C4-2B (cell line): ENCODE measurements around the gene RPS6KB1.

Source experiments
- ZFX ChIP-seq: fragments of 450-650 bp; IDR thresholded peaks from 2 replicates; pipeline ENCODE4 v1.6.1; 2017
- TF ChIP-seq, protein P1 (sequence below): fragments of 450-650 bp; conservative IDR thresholded peaks from 2 replicates; pipeline ENCODE4 v1.5.1; 2017; ENCODE audit warnings: mild to moderate bottlenecking

DNA sequence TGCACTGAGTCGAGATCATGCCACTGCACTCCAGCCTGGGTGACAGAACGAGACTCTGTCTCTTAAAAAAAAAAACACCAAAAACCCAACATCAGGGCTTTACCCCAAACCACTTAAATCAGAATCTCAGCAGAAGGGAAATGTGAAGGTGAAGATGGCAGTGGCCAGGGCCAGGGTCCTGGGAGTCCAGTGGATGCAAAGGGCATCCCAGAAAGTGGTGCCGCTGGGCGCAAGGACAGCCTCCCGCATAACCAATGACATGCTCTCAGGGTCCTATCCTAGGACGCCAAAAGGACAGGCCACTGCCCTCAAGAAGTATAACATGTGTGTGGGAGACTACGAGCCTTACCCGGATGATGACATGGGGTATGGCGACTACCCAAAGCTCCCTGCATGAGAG, 8.1 kb upstream of the RPS6KB1 start:
- TF ChIP-seq, protein P1, sequence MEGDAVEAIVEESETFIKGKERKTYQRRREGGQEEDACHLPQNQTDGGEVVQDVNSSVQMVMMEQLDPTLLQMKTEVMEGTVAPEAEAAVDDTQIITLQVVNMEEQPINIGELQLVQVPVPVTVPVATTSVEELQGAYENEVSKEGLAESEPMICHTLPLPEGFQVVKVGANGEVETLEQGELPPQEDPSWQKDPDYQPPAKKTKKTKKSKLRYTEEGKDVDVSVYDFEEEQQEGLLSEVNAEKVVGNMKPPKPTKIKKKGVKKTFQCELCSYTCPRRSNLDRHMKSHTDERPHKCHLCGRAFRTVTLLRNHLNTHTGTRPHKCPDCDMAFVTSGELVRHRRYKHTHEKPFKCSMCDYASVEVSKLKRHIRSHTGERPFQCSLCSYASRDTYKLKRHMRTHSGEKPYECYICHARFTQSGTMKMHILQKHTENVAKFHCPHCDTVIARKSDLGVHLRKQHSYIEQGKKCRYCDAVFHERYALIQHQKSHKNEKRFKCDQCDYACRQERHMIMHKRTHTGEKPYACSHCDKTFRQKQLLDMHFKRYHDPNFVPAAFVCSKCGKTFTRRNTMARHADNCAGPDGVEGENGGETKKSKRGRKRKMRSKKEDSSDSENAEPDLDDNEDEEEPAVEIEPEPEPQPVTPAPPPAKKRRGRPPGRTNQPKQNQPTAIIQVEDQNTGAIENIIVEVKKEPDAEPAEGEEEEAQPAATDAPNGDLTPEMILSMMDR, result no peak
- no peak for TF ChIP-seq ZFX
